ENCODE results near the gene ARAP3.

The ARAP3 gene

DNA sequence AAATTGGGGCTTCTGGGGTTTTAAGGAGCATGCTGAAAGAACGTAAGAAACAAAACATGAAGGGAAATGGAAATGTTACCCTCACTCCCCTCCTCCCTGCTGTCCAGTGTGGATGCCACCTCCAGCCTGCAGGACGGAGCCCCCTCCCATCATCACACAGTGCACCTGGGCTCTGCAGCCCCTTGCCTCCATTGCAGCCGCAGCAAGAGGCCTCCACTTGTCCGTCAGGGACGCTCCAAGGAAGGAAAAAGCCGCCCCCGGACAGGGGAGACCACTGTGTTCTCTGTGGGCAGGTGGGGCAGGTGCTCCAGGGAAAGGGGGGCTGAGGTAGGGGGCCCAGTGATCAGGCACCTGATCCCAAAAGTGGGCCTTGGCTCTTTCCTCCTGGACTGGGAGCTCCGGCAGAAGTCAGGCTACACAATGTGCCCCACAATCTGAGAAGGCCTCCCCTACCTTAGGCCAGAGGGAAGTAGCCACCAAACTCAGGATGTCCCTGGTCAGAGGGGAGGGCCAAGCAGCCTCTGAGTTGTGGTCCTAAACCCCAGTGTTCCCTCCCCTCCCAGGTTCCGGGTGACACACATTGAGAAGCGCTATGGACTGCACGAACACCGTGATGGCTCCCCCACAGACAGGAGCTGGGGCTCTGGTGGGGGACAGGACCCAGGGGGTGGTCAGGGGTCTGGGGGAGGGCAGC is 42.5 kb downstream of the ARAP3 start:
- no peak for DNase-seq (ENCODE audit: low spot score)

DNA sequence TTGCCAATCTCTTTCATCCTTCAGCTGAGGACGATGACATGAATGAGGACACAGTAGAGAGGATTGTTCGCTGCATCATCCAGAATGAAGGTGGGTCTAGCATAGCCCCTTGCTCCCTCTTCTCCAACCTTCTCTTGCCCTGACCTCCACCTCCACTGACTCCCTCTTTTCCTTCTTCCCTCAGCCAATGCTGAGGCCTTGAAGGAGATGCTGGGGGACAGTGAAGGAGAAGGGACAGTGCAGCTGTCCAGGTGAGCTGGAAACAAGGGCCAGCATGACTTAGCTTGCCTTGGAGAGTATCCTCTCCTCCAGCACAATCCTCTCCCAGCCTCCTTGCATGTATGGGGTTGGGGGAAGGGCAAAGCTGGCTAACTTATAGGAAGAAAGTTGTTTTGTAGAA is 43.3 kb downstream of the ARAP3 start:
- DNase-seq (ENCODE audit: low spot score), result no peak

DNA sequence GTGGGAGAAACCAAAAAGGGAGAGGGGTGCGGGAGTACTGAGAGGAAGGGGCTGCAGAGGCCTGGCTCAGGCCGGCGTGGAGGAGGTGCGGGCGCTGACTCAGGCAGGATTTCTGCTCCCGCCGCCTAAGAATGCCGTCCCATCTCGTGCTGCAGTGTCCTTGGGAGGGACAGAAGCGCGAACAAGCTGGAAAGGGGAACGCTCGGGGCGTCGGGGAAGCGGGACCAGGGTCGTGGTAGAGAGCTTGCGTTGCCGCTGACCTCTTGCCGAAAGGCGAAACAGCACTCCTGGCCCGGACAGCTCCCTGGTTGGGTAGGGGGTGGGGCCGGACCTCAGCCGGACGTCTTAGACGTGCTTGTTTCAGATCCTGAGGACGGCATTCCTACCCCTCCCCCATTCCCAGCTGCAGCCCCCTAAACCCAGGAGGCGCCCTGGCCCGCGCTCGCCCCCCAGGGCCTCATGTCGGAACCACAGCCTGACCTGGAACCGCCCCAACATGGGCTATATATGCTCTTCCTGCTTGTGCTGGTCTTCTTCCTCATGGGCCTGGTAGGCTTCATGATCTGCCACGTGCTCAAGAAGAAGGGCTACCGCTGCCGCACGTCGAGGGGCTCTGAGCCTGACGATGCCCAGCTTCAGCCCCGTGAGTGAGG is 44.1 kb downstream of the ARAP3 start:
- peak; percentile 47 for DNase-seq (ENCODE audit: low spot score)

DNA sequence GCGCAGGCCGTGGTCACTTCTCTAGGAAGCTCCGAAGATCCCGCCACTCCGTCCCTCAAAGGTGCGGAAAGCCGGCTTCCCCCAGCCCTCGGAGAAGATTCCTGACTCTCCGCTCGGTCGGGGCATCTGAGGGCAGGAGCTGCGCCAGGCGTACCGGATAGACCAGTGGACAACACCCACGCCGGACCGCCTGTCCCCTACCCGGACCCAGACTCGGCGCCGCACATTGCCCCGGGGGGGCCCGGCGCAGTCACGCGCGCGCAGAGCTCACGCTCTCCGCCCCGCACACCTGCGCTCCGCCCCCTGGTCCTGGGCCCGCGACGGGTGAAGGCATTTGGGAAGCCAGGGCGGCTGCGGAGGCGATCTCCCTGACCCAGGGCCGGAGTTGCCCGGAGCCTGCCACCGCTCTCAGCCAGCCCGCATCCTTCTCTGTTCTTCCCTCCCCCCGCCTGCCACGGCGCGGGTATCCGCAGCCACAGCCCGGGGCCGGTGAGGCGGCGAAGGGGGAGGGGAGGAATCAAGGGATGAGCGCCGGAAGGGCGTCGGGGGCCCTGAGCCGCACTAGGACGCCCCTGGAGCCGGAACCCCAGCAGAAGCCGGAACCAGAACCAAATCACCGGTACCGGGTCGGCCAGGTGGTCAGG is 44.8 kb downstream of the ARAP3 start:
- peak; percentile 36 for DNase-seq (ENCODE audit: low spot score)

DNA sequence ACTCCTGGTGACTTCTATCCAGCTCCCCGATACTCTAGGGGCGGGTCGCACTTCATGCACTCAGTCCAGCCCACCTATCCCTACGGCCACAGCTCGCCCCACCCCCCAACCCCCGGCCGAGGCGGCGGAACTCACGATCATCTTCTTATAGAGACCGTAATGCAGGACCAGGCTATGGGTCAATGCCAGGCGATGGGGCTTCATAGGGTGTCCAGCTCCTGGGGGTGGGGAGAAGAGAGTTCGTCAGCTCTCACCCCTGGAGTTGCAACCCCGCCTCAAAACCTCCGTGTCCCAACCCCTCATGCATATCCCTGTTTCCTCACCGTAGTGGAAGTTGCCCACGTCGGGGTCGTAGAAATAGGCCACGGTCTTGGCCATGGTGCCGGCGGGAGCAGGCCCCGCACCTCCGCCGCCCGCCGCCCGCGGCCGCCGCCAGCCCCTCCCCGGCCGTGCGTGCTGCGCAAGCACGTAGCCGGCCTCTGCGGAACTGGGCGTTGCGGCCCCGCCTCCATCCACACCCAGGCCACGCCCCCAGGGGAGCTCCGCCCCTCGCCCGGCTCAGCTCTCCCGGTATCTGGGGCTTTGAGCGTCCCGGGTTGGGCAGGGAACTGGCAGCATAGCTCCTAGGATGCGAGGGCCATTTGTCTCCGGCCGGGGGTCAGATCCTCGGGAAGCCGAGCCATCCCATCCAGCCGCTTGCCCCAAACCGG is 45.5 kb downstream of the ARAP3 start, which contains the start of the genes HDAC3 and RELL2:
Gene HDAC3 (minus strand): TSS at position 437 of the 710 bp plus-strand sequence. CDS start 59 bp downstream, at position 378.
Gene RELL2 (plus strand): TSS at position 585 of the 710 bp plus-strand sequence. CDS start 1,229 bp downstream, outside the sequence.
- peak; percentile 92 for DNase-seq (ENCODE audit: low spot score)

DNA sequence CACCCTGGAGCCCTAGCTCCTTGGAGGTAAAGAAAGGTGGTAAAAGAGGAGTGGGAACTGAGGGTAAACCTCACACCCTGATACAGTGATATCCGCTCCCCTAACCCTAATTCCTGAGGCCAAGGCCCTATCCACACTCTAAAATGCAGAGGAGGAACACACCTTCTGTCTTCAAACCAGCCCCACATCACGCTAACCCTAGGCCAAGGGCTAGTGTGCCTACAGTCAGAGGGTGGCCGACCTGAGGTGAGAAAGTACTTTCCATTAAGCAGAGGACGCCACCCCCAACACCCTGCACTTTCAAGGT is 46.0 kb downstream of the ARAP3 start:
- DNase-seq (ENCODE audit: low spot score), result no peak

DNA sequence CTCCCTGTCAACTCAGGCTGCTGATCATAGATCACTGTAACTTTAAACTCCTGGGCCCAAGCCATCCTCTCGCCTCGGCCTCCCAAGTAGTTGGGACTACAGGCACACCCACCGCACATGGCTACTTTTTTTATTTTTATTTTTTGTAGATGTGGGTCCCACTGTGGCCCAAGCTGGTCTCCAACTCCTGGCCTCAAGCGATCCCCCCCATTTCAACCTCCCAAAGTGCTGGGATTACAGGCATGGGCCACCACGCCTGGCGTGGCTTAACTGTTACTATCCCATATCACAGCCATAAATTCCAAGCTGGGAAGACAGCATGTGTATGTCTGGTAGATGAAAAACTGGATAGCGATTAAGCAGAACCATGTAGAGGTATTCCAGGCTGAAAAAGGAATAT is 46.4 kb downstream of the ARAP3 start:
- DNase-seq (ENCODE audit: low spot score), result no peak

DNA sequence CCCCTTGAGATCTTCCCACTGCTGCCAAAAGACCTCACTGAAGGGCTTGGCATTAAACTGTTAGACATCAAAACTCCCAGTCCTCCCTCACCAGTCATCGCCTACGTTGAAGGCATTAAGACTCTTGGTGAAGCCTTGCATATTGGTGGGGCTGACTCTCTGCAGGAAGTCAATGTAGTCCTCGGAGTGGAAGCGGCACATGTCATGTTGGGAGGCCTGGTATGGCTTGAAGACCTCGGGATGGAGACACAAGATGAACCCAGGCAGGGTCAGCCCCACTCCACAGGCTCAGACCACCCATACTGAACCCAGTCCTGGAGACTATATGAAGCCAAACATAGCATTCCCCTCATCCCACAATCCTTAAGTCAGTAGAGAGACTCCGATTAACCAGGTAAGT is 47.3 kb downstream of the ARAP3 start:
- DNase-seq (ENCODE audit: low spot score), result no peak

DNA sequence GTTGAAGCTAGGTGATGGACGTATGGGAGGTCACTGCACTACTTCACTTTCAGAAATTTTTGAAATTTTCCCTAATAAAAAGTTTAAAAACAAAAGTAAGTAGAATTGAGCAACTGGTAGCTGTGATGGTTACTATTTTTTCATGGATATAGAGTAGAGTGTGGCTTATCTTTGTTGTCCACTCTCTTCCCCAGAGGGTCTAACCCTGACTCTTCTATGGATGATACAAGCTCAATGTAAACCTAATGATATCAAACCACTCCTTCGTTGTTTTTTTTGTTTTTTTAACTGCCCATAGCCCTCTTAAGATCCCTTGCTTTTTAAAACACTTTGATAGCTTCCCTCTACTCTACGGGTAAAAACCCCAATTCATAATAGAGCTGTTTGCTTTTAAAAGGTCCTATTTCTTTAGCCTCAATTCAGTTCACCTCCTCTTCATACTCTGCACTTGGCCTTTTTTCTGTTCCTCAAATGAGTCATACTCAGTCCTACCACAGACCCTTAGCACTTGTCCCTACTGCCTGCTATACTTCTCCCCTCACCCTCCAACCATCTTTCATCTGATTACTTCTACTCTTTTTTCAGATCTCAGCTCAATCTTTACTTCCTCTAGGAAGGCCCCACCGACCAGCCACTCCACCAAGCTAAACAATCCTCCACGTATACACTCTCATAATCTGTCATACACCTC is 48.0 kb downstream of the ARAP3 start:
- peak; percentile 43 for DNase-seq (ENCODE audit: low spot score)

DNA sequence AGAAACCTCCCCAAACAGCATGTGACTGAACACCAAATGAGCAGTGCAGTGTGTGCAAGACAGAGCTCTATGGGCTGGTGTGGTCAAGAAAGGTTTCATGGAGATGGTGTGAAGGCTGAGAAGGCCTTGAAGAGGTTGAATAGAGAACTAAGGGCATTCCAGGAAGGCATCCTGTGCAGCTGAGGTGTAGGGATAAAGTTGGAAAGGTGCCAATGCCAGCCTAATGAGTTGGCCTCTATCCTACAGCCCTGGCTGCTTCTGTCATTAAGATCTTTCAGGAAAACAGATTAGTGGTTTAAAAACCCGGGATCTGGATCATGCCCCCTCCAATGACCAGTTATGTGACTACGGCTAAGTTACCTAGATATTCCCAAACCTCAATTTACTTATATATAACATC is 49.4 kb downstream of the ARAP3 start:
- DNase-seq (ENCODE audit: low spot score), result no peak

DNA sequence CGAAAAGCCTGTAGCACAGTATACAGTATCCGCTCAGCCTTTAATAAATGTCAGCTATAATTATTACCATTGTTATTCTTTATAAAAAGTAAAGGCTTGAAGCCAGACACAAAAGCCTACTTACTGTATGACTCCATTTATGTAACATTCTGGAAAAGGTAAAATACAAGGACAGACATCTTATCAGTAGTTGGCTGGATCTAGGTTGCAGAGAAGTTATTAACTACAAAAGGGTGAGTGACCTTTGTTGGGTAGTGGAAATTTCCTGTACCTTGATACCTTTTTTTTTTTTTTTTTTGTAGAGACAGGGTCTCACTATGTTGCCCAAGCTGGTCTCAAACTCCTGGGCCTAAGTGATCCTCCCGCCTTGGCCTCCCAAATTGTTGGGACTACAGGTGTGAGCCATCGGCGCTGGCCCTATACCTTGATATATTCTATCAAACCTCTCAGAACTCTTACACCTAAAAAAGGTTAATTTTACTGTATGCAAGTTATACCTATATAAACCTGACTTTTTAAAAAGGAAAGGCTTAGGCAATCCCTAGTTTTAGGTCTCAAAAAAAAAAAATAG is 51.4 kb downstream of the ARAP3 start:
- no peak for DNase-seq (ENCODE audit: low spot score)

DNA sequence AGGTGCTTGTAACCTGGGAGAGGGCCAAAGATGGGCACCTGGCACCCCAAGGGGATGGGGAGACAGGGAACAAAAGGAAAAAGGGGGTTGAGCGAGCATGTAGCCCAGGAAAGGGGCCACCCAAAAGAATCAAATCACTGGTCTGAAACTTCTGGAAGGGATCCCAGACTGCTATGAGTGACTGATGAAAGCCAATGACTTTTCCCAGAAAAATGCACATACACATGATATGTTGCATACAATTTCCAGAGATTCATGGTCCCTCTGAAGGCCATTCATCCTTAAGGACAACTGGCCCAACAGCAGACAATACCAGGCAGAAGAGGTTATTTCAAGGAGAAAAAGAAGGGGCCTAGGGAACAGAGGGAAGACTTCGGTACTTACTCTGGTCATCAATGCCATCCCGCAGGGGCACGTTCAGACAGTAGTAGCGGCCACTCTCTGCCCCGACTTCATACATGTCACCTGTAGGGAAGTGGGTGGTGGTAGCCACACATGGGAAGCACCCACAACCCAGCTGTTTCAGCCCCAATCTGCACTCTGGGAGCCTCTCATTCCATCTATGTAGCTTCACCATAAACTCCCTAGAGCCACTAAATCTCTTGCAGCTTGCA is 53.7 kb downstream of the ARAP3 start:
- no peak for DNase-seq (ENCODE audit: low spot score)

DNA sequence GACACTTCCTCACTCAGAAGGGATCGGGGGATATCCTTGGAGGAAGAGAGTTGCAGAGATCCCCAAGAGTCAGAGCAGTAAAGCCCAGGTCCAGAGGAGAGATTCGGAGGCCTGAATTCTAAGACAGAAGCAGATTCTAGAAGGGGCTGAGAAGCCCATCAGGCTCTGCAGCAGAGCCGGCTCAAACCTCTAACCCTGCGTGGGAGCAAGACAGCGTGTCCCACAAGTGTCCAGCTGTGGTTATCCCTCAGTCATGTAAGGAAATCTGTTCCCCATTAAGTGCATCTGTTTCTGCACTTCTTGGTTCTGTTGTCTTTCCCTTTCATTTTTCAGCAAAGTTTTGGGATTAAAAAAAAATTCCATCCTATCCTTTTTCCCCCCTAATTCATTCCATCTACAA is 58.4 kb downstream of the ARAP3 start:
- no peak for DNase-seq (ENCODE audit: low spot score)

DNA sequence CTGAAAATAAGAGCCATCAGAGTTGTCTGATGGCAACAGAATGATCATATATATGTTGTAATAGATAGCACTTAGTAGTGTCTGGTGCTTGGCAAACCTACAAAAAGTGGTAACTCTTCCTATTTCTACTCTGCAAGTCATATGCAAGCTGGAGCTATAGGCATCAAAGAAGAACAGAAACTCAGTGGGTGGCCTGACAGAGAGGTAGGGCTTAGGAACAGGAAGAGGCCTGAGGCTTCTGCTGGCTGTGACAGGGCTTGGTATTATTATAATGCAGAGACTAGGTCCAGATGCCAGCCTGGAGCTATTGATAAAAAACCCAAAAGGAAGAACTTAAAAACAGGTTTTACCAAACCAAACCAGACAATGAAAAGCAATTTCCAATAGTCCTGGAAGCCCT is 58.8 kb downstream of the ARAP3 start:
- DNase-seq (ENCODE audit: low spot score), result no peak

DNA sequence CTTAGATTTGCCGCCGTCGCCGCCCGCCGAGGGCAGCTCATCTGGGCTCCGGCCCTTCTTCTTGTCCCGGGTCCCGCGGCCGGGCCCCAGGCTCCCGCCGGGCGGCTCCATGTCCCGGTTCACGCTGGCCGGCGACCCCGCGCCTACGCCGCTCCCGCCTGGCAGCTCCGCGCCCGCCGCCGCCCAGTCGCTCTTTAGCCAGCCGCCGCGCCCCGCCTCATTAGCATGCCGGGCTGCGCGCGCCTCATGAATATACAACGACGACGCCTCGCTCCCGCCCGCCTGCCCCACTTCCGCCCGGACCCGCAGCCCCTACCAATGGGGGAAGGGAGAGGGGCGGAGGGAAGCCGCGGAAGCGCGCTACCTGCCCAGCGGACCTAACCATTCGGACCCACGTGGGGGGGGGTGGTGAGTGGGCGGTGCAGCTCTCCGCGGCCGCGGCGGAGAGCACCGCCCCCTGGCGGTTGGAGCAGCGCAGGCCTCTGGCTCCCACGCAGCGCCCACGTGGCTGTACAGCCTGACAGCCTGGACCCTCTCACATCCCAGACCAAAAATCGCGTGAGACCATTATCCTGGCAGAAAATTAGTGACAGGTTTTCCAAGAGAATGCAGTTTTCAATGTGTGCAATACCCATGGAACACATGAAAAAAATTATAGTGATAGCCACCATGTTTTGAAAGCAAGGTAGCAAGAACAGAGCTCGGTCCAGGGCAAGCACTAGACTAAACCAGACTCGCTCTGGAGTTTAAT is 63.1 kb downstream of the ARAP3 start, which contains the start of gene DIAPH1:
Gene DIAPH1 (minus strand): TSS at position 197 of the 751 bp plus-strand sequence. CDS start 86 bp downstream, at position 111.
- DNase-seq (ENCODE audit: low spot score), result peak; percentile 96

DNA sequence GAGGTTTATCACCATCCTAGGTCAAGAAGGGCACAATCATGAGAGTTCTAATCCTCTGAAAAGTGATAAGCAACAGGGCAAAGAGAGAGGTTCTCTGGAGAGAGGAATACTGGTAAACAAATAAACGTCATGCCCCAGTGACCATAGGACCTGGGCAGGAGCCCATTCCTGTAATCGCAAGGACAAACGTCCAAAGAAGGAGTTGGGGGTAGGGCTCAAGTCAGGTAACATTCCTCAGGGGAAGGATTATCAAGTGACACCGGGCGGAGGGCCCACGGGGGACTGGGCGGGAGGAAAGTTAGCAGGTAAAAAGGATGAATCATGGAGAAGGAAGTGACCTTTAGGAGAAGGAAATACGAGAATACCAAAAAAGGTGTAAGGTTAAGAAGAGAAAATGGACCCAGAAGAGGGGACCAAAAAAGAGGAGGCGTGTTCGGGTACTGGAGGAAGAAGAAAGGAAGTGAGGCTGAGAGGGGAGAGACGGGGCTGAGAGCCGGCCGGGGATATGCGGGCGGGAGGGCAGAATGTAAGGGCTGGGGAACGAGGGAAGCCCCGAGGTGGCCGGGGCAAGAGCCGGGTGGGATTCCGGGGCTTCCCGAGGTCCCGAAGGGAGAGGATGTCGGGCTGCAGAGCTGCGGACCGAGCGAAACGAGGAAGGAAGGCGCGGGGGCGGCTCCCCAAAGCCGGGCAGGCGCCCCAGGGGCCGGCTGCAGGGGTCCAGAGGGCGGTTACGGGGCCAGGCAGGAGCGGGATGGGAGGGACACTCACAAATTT is 63.8 kb downstream of the ARAP3 start:
- peak; percentile 35 for DNase-seq (ENCODE audit: low spot score)

DNA sequence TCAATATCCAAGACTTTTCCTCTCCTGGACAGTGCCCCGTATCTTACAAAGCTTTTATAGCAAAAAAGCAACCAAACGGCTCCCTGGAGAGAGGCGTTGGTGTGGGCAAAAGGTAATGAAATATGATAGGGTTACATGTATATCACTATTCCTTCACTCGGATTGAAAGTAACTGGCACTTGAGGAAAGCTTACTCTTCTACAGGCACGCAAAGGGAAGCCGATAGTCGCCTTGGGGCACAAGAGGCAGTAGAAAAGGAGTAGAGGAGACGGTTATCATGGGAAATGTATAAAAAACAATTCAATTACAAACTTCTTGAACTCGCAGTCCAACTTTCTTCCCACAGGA is 64.4 kb downstream of the ARAP3 start:
- DNase-seq (ENCODE audit: low spot score), result no peak

DNA sequence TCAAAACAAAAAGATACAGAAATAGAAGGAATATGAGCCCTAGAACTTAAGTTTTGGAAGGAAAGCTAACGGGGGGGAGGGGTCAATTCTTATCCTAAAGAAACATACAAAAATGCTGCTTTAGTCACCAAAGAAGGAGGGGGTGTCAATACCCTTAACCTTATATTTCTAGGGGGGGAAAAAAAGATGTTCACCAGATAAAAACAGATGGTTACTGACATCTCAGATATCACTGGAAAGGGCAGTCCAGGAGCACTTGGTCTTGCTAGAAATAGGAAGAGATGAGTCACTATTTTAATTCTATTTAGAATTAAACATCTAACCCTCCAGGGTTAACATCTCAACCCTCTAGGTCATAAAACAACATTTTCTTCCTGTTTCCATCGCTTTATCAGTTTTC is 64.9 kb downstream of the ARAP3 start:
- peak; percentile 40 for DNase-seq (ENCODE audit: low spot score)

DNA sequence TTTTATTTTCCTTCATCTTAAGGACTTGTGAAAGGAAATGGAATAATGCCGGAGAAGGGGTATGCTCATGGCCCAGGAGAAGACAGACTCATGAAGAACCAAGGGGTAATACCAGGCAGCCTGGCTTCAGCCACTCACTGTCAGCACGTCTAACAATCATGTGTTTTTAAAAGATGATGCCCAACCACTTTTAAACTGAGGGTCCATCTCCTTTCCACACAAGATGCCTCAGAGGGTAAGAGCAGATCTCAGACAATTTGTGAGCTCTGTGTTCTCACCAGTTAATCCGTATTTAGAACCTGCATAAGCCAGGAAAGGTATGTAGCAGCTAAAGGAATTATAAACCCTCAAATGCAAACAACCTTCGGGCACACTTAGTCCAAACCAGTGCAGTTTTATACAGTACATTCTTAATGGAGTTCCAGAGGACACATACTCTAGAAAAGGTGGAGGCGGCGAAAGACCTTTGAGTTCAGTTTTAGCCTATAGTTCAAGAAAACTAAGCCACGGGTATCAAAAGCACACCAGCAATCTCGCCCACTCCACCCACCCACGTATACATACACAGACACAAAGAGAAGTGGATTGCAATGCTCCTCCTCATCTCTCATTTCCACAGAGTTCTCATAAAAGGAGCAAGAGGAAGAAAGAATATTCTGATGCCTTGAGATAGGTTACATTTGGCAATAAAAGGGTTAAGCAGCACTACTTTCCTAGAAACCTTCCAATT is 65.9 kb downstream of the ARAP3 start:
- DNase-seq (ENCODE audit: low spot score), result no peak
